Head of caudate nucleus (tissue), 42 donors: ENCODE measurements around the gene TMPRSS9.
"Not testable (repeated sequence)": the region's sequence is repeated elsewhere in the genome, so short reads cannot be mapped to it uniquely, and the experiment has no call there.

Experiments used
- DNase-seq, 42 donors: peaks; one replicate each; pipeline versions ENCODE4 v3.0.0 to v3.0.0-alpha.2; 2020 to 2021; ENCODE audit warnings: mixed read lengths in 7 of 42
- intact Hi-C: fragments of 100-400 bp; cut with DNase I; formaldehyde crosslinking; loops from one replicate; pipeline ENCODE4 v1.15.0; 2022

The TMPRSS9 gene

GRCh38 chr19:2375353-2376121, 15.5 kb downstream of the TMPRSS9 start:
- no peak for DNase-seq
- intact Hi-C loops, result no loop called here

DNA sequence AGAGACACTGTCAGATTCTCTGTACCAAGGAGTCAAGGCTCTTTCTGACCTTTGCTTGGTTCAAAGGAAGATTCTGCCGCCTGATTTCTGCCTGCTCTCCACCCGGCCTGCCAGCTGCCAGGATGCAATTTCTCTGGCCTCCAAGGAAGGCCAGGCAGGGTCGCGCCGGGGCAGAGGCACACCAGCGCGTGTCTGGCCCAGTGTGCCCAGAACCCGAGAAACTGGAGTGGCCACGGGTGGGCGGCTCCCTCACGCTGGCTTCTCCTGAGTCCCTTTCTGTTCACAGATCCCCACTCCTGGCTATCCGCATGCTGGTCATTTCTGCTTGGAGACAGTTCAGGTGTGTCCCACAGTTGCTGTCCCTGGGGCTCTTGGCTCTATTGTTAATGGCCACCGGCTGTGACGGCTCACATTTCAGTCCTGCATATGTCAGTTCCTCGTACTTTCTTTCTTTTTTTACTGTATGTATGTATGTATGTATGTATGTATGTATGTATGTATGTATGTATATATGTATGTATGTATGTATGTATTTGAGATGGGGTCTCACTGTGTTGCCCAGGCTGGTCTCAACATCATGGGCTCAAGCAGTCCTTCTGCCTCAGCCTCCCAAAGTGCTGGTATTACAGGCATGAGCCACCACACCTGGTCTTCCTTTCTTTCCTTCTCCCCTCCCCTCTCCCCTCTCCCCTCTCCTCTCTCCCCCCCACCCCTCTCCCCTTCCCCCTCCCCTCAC, 16.9 kb downstream of the TMPRSS9 start:
- DNase-seq, result no peak
- intact Hi-C loops, result no loop called here

DNA sequence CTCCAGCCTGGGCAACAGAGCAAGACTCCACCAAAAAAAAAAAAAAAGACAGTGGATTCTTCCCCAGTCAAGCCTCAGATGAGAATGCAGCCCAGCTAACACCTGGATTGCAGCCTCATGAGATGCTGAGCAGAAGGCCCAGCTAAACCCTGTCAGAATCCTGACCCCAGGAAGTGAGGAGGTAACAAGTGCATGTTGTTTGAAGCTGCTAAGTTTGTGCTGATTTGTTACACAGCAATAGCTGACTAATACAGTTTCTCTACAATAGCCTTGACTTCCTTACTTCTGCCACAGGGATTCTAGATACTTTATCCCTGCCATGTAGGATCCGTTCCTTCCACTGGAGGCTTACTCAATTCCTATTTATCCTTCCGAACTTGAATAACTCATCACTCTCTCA, 20.5 kb downstream of the TMPRSS9 start:
- DNase-seq, result no peak
- intact Hi-C loops, result loop anchor here (5.0 to 10.0 kb wide), 2 partner anchors 48 to 216 kb away; partner anchors contain the start of gene DOT1L

GRCh38 chr19:2381148-2381820, 21.2 kb downstream of the TMPRSS9 start:
- intact Hi-C loops, result loop anchor here (5.0 to 10.0 kb wide), 2 partner anchors 49 to 216 kb away; partner anchors contain the start of gene DOT1L
- DNase-seq, result peak; percentile 32 to 95 (median 86)

GRCh38 chr19:2382530-2383222, 22.6 kb downstream of the TMPRSS9 start:
- intact Hi-C loops, result loop anchor here (5.0 to 10.0 kb wide), 2 partner anchors 50 to 218 kb away; partner anchors contain the start of gene DOT1L
- no peak for DNase-seq

DNA sequence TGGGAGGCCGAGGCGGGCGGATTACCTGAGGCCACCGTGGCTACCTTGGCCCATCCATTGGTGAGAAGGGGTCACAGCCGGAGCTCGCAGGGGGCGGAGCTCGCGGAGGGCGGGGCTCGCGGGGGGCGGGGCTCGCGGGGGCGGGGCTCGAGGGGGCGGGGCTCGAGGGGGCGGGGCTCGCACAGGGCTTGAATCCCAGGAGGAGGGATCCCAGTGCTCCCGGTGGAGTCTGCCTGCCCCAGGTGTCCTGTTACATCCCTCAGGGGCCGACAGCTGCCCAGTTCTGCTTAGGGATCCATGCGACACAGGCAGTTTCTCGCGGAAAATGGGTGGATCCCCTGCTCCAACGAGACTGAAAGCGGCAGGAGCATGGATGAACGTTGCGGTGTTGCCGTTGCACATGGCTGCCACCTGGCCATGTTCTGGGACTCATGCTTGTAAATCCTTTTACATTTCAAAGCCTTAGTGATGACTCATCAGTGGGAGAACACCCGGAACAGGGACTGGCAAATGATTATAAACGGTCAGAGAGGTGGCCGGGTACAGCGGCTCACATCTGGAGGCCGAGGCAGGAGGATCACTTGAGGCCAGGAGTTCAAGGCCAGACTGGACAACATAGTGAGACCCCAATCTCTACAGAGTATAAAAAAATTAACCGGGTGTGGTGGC, 25.1 kb downstream of the TMPRSS9 start:
- intact Hi-C loops, result loop anchor here (10.0 kb wide), 1 partner anchor 220 kb away; the partner anchor contains the start of gene DOT1L
- peak in 31 of 42 donors; percentile 10 to 68 (median 32) for DNase-seq

DNA sequence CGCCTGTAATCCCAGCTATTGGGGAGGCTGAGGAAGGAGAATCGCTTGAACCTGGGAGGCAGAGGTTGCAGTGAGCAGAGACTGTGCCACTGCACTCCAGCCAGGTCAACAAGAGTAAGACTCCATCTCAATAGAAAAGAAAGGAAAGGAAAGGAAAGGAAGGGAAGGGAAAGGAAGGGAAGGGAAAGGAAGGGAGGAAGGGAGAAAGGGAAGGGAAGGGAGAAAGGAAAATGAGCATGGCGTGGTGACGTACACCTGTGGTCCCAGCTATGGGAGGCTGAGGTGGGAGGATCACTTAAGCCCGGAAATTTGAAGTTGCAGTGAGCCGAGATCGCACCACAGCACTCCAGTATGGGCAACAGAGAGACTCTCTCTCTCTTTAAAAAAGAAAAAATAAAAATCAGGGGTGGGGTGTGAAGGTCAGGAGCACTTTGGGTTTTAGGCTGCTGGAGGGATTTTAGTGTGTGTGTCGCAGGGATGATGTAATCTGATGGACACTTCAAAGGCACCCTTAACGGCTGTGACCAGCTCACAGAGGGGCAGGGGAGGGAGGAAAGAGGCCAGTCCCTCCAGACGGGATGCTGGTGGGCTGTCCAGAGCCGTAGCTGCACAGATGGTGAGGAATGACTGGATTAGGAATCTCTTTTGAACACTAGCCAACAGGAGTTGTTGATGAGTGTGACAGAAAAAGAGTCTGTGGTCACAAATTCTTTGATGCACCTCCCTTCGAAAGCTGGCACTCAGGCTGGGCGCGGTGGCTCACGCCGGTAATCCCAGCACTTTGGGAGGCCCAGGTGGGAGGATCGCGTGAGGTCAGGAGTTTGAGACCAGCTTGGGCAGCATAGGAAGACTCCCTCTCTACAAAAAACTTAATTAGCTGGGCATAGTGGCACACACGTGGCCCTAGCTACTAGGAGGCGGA, 27.6 kb downstream of the TMPRSS9 start:
- DNase-seq, result no peak
- intact Hi-C loops, result loop anchor here (10.0 kb wide), 1 partner anchor 223 kb away; the partner anchor contains the start of gene DOT1L

GRCh38 chr19:2389594-2389993, 29.5 kb downstream of the TMPRSS9 start:
- no peak for DNase-seq
- intact Hi-C loops, result loop anchor here (10.0 kb wide), 1 partner anchor 225 kb away; the partner anchor contains the start of gene DOT1L

DNA sequence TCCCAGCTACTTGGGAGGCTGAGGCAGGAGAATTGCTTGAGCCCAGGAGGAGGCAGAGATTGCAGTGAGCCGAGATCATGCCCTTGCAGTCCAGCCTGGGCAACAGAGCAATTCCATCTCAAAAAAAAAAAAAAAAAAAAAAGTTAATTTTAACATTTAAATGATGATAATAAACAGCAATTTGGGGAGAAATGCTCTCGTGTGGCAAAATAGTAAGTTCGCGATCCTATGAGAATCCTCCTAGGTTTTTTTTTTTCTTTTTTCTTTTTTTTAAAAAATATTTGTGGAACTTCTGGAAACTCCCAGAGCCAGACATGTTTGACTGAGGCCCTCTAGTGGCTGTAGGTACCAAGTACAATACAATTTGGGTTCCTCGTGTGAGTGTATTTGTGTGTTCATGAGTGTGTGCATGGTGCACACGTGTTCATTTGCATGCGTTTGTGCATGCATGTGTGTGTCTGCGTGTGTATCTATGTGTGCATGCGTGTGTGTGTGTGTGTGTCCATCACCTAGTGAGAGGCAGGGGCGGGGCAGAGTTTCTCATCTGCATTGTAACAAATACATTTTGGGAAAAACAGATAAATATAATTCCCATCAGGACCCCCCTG, 31.2 kb downstream of the TMPRSS9 start:
- intact Hi-C loops, result loop anchor here (2.0 kb wide), 1 partner anchor 116 kb away; no protein-coding TSS in a partner anchor
- DNase-seq, result peak in 34 of 42 donors; percentile 22 to 83 (median 50)

- intact Hi-C loops, result no loop called here
- no peak for DNase-seq
These were observed 32.3 kb downstream of the TMPRSS9 start for GRCh38 chr19:2392366-2392765.

DNA sequence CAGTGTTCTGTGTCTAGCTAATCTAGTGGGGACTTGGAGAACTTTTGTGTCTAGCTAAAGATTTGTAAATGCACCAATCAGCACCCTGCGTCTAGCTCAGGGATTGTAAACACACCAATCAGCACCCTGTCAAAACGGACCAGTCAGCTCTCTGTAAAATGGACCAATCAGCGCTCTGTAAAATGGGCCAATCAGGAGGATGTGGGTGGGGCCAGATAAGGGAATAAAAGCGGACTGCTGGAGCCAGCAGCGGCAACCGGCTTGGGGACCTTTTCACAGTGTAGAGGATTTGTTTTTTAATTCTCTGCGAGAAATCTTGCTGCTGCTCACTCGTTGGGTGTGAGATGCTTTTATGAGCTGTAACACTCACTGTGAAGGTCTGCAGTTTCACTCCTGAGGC, 32.8 kb downstream of the TMPRSS9 start:
- DNase-seq, intact Hi-C loops: not testable (repeated sequence)

- intact Hi-C loops, result no loop called here
- DNase-seq, result no peak
These were observed 34.0 kb downstream of the TMPRSS9 start for GRCh38 chr19:2394054-2394441.

DNA sequence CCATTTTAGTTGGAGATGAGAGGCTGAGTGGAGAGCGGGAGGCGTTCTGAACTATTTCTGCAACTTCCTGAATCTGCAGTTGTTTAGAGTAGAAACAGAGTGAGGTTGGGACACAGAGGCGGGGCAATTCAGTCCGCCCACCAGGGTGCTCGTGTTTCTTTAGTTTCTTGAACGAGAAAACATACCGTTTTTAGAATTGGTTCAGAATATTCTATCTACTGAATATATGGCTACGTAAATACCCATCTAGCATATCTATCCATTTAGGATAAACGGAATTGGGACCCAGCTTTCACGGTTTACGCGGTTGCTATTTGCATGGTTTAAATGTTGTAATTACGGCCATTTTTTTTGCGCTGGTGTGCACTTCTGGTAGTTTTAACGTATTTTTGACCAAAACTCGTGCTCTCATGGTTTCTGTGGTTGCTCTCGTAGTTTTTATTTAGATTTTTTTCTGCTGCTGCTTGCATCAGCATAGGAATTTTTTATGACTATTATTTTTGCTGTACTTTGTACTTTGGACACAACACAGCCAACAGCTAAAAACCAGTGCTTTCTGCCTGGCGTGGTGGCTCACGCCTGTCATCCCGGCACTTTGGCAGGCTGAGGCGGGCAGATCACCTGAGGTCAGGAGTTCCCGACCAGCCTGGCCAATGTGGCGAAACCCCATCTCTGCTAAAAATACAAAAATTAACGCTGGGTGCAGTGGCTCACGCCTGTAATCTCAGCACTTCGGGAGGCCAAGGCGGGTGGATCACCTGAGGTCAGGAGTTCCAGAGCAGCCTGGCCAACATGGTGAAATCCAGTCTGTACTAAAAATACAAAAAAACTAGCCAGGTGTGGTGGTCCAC, 34.6 kb downstream of the TMPRSS9 start:
- intact Hi-C loops, result no loop called here
- peak in 31 of 42 donors; percentile 15 to 72 (median 38) for DNase-seq

DNA sequence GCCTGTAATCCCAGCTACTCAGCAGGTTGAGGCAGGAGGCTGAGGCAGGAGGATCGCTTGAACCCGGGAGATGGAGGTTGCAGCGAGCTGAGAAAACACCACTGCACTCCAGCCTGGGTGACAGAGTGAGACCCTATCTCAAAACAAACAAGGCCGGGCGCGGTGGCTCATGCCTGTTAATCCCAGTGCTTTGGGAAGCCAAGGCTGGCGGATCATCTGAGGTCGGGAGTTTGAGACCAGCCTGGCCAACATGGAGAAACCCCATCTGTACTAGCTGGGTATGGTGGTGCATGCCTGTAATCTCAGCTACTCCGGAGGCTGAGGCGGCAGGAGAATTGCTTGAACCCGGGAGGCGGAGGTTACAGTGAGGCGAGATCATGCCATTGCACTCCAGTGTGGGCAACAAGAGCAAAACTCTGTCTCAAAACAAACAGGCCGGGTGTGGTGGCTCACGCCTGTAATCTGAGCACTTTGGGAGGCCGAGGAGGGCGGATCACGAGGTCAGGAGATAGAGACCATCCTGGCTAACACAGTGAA, 35.3 kb downstream of the TMPRSS9 start:
- DNase-seq, intact Hi-C loops: not testable (repeated sequence)

DNA sequence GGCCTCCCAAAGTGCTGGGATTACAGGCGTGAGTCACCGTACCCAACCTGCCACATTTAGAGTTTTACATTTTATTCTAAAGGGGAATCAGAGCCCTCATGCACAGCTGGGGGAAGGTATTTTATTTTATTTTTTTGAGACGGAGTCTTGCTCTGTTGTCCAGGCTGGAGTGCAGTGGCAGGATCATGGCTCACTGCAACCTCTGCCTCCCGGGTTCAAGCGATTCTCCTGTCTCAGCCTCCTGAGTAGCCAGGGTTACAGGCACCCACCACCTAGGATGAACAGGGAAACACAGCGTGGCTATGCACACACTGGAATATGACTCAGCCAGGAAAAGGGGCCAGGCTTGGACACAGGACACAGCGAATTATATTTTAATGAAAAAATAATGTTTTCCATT, 37.1 kb downstream of the TMPRSS9 start:
- intact Hi-C loops, DNase-seq: not testable (repeated sequence)
